Erythroblast (primary cell): ENCODE measurements around the gene INPP4A.

Experiments
- DNase-seq, 2 experiments: peaks; one replicate each; lab custom pipeline; 2025; lab: John Stamatoyannopoulos, UW
- GATA1 ChIP-seq: IDR thresholded peaks from 2 replicates; pipeline ENCODE4 v1.6.1; 2011; ENCODE audit warnings: low read depth, mild to moderate bottlenecking, control low read depth, low read length, moderate library complexity
- POLR2A ChIP-seq: IDR thresholded peaks from 2 replicates; pipeline ENCODE4 v1.6.1; 2011; ENCODE audit warnings: mild to moderate bottlenecking, low read length

The INPP4A gene

GRCh38 chr2:98541489-98541888 is 96.8 kb downstream of the INPP4A start:
- no peak for TF ChIP-seq GATA1
- TF ChIP-seq POLR2A: no peak
- no peak for DNase-seq

GRCh38 chr2:98541906-98542305 is 97.2 kb downstream of the INPP4A start:
- DNase-seq: no peak
- no peak for TF ChIP-seq POLR2A

GRCh38 chr2:98543214-98543613 is 98.6 kb downstream of the INPP4A start:
- TF ChIP-seq POLR2A (no peak), GATA1 (no peak)
- DNase-seq: no peak

- TF ChIP-seq GATA1 (no peak), POLR2A (no peak)
- no peak for DNase-seq
These were observed 99.2 kb downstream of the INPP4A start for GRCh38 chr2:98543842-98544241.

GRCh38 chr2:98545591-98545990 is 100.9 kb downstream of the INPP4A start:
- TF ChIP-seq POLR2A: no peak
- TF ChIP-seq GATA1: no peak
- DNase-seq: no peak

GRCh38 chr2:98546186-98546585 is 101.5 kb downstream of the INPP4A start:
- DNase-seq: no peak
- TF ChIP-seq GATA1 (no peak), POLR2A (no peak)

GRCh38 chr2:98547092-98547790 is 102.6 kb downstream of the INPP4A start:
- no peak for DNase-seq
- no peak for TF ChIP-seq POLR2A
- no peak for TF ChIP-seq GATA1

- TF ChIP-seq POLR2A: no peak
- TF ChIP-seq GATA1: no peak
- no peak for DNase-seq
These were observed 104.5 kb downstream of the INPP4A start for GRCh38 chr2:98548920-98549818.

- TF ChIP-seq GATA1 (no peak), POLR2A (no peak)
These were observed 105.5 kb downstream of the INPP4A start for GRCh38 chr2:98550165-98550564.

GRCh38 chr2:98551316-98551715 is 106.7 kb downstream of the INPP4A start:
- DNase-seq: no peak
- TF ChIP-seq GATA1 (no peak), POLR2A (no peak)

More at GRCh38 chr2:98550165-98550564, 105.5 kb downstream of the INPP4A start:
- DNase-seq: no peak

- no peak for DNase-seq
- TF ChIP-seq GATA1 (no peak), POLR2A (no peak)
These were observed 108.0 kb downstream of the INPP4A start for GRCh38 chr2:98552499-98553179.

GRCh38 chr2:98554116-98554861 is 109.6 kb downstream of the INPP4A start:
- no peak for DNase-seq
- TF ChIP-seq GATA1: no peak
- TF ChIP-seq POLR2A: no peak

- no peak for DNase-seq
- TF ChIP-seq POLR2A: no peak
- no peak for TF ChIP-seq GATA1
These were observed 111.0 kb downstream of the INPP4A start for GRCh38 chr2:98555696-98556095.
